ENCODE measurements around the gene SH3YL1.

DNA sequence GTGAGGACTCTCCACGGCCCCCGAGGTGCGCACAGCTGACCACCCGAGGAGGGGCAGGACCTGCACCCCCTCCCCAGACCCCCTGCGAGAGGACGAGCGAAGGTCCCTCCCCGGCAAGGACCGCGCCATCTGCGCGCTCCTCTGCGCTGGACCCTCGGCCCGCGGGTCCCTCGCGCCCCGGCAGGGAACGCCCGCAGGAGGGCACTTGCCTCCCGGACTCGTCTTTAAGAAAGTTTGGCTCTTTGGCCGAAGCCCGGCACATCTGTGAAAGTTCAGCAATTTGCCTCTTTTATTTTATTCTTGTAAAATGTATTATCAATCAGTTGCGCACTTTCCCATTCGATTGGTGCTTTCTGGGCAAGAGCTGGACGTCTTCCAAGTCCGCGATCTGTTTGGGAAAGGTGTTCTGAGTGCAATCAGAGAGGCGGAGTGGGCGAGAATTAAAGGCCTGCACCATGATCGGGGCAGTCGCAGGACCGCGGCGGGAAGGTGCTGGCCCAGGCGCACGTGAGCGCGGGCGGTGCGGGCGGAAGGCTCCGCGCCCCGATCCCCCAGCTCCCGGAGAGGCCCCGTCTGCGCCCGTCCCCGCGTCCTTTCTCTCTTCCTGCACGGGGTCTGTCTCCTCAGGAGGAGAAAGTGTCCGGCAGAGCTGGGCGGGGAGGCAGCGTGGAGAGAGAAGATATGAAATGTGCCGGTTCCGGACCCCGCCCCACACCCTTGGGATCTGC lies 25.7 kb upstream of the SH3YL1 start:
- no peak for TF ChIP-seq POLR2A (IDR thresholded peaks at IDR 0.05; ENCODE audit: low read depth, low read length)
- TF ChIP-seq POLR2AphosphoS5 (IDR thresholded peaks at IDR 0.05; ENCODE audit: low read depth, low read length): no peak
- no peak for TF ChIP-seq TAF1 (IDR thresholded peaks at IDR 0.05; ENCODE audit: low read depth, low read length)
- no peak for TF ChIP-seq POU2F2 (IDR thresholded peaks at IDR 0.05; ENCODE audit: low read depth, low read length)
- no peak for TF ChIP-seq PAX5 (IDR thresholded peaks at IDR 0.05; ENCODE audit: insufficient read depth, low read length, severe bottlenecking)
- TF ChIP-seq SPI1 (IDR thresholded peaks at IDR 0.05; ENCODE audit: low read depth, low read length): no peak

All from GM12891 (cell line).